Neural cell (in vitro differentiated cells): ENCODE data around the gene ASPRV1. TPM values are rescaled to one million over a fixed set of nuclear protein-coding genes. Genes with fewer than 3 reads are reported as not detected.

Experiments used
- H2AFZ ChIP-seq: fragments of 200-600, 300-800 bp; sonication (generic), shearing (Covaris generic); 2 replicates; pipeline ENCODE4 v1.6.0; 2014; ENCODE audit warnings: low read depth, mild to moderate bottlenecking, antibody characterized with exemption, low read length, moderate library complexity
- H3F3A ChIP-seq: fragments of 200-600 bp; shearing (Covaris generic); 2 replicates; pipeline ENCODE4 v1.6.1; 2016; ENCODE audit warnings: mild to moderate bottlenecking, moderate library complexity, mixed read lengths, antibody characterized with exemption, low read length; ENCODE audit not compliant: insufficient read depth, poor library complexity, severe bottlenecking
- H3K27ac ChIP-seq: fragments of 200-600, 300-800 bp; sonication (generic), shearing (Covaris generic); 2 replicates; pipeline ENCODE4 v1.5.1; 2014; ENCODE audit warnings: mild to moderate bottlenecking, low read length, moderate library complexity
- H3K27me3 ChIP-seq: fragments of 300-800, 200-600 bp; sonication (generic), shearing (Covaris generic); 2 replicates; pipeline ENCODE4 v1.6.0; 2014; ENCODE audit warnings: mild to moderate bottlenecking, low read depth, low read length, moderate library complexity; ENCODE audit not compliant: insufficient read depth
- H3K36me3 ChIP-seq: fragments of 300-800, 200-600 bp; sonication (generic), shearing (Covaris generic); 2 replicates; pipeline ENCODE4 v1.5.1; 2014; ENCODE audit warnings: mild to moderate bottlenecking, antibody characterized with exemption, low read length, moderate library complexity; ENCODE audit not compliant: insufficient read depth
- H3K4me2 ChIP-seq: fragments of 300-800, 200-600 bp; sonication (generic), shearing (Covaris generic); 2 replicates; pipeline ENCODE4 v1.6.0; 2014; ENCODE audit warnings: mild to moderate bottlenecking, low read length
- H3K4me3 ChIP-seq: fragments of 300-800, 200-600 bp; sonication (generic), shearing (Covaris generic); 2 replicates; pipeline ENCODE4 v1.5.1; 2014; ENCODE audit warnings: mild to moderate bottlenecking, low read length, moderate library complexity
- H3K79me2 ChIP-seq: fragments of 200-600 bp; shearing (Covaris generic); replicated peaks from 2 replicates; pipeline ENCODE4 v1.6.0; 2014; ENCODE audit warnings: mild to moderate bottlenecking, low read length, moderate library complexity; ENCODE audit not compliant: insufficient read depth
- H3K9ac ChIP-seq: fragments of 300-800, 200-600 bp; sonication (generic), shearing (Covaris generic); 2 replicates; pipeline ENCODE4 v1.6.1; 2016; ENCODE audit warnings: mild to moderate bottlenecking, low read length, mixed read lengths
- H3K9me2 ChIP-seq: fragments of 200-600 bp; shearing (Covaris generic); 2 replicates; pipeline ENCODE4 v1.6.1; 2016; ENCODE audit warnings: mild to moderate bottlenecking, low read length, mixed read lengths; ENCODE audit not compliant: insufficient read depth
- H3K9me3 ChIP-seq: fragments of 200-600, 300-800 bp; sonication (generic), shearing (Covaris generic); 2 replicates; pipeline ENCODE4 v1.6.1; 2016; ENCODE audit warnings: mild to moderate bottlenecking, mixed run types, low read length, moderate library complexity, mixed read lengths
- H4K20me1 ChIP-seq: fragments of 200-600 bp; shearing (Covaris generic); 2 replicates; pipeline ENCODE4 v1.6.1; 2016; ENCODE audit warnings: mild to moderate bottlenecking, mixed run types; ENCODE audit not compliant: insufficient read depth
- CTCF ChIP-seq: fragments of 450-650 bp; IDR thresholded peaks from 2 replicates; pipeline ENCODE4 v1.5.1; 2014; ENCODE audit warnings: antibody characterized with exemption, mild to moderate bottlenecking, moderate library complexity; ENCODE audit not compliant: poor library complexity, severe bottlenecking
- EP300 ChIP-seq: fragments of 450-650 bp; conservative IDR thresholded peaks from 2 replicates; pipeline ENCODE4 v1.6.1; 2014; ENCODE audit warnings: antibody characterized with exemption, mild to moderate bottlenecking, moderate library complexity; ENCODE audit not compliant: poor library complexity, severe bottlenecking
- EZH2 ChIP-seq: fragments of 200-600, 300-800 bp; shearing (Covaris generic), sonication (generic); IDR thresholded peaks from 2 replicates; pipeline ENCODE4 v1.6.1; 2014; ENCODE audit warnings: antibody characterized with exemption, low read length, borderline replicate concordance, mild to moderate bottlenecking; ENCODE audit not compliant: insufficient read depth, poor library complexity, severe bottlenecking
- MXI1 ChIP-seq: fragments of 450-650 bp; conservative IDR thresholded peaks from 2 replicates; pipeline ENCODE4 v1.6.1; 2014; ENCODE audit warnings: antibody characterized with exemption, mild to moderate bottlenecking; ENCODE audit not compliant: poor library complexity, severe bottlenecking
- POLR2AphosphoS5 ChIP-seq: IDR thresholded peaks from 2 replicates; pipeline ENCODE4 v1.6.1; 2012
- RAD21 ChIP-seq: fragments of 450-650 bp; conservative IDR thresholded peaks from 2 replicates; pipeline ENCODE4 v1.6.1; 2014; ENCODE audit warnings: antibody characterized with exemption, mild to moderate bottlenecking, moderate library complexity
- SMC3 ChIP-seq: fragments of 450-650 bp; conservative IDR thresholded peaks from 2 replicates; pipeline ENCODE4 v1.6.1; 2014; ENCODE audit warnings: antibody characterized with exemption, mild to moderate bottlenecking, moderate library complexity; ENCODE audit not compliant: poor library complexity
- TAF1 ChIP-seq: IDR thresholded peaks from 2 replicates; pipeline ENCODE4 v1.6.1; 2012; ENCODE audit warnings: low read depth
- polyA plus RNA-seq: library from polyadenylated mRNA; depleted of rRNA; stranded (reverse); fragments of >200 nt; gene quantifications from 2 replicates; pipeline ENCODE4 v1.2.3, GENCODE V29; 2014
- TF ChIP-seq, protein P1 (sequence below): IDR thresholded peaks from 2 replicates; pipeline ENCODE4 v1.6.1; 2012; ENCODE audit warnings: borderline replicate concordance

The ASPRV1 gene
- polyA plus RNA-seq, 1 donor from 2014 or later: 6.3 TPM

DNA sequence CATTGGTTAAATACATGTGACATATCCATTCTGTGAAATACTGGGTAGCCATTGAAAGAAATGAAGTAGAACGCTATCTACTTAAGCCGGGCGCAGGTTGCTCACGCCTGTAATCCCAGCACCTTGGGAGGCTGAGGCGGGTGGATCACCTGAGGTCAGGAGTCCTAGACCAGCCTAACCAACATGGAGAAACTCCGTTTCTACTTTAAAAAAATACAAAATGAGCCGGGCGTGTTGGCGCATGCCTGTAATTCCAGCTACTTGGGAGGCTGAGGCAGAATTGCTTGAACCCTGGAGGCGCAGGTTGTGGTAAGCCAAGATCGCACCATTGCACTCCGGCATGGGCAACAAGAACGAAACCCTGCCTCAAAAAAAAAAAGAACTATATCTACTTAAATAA is 45.7 kb upstream of the ASPRV1 start:
- H3K27me3 ChIP-seq: no peaks in the 10 kb centered on the region
- H2AFZ ChIP-seq: no peak overlapping the region
- H3K79me2 ChIP-seq: no peaks in the 10 kb centered on the region
- H3K9me3 ChIP-seq: no peaks in the 10 kb centered on the region
- no peak overlapping the region for H3K9ac ChIP-seq
- no peak overlapping the region for H3K27ac ChIP-seq
- no peaks in the 10 kb centered on the region for H3K36me3 ChIP-seq
- H4K20me1 ChIP-seq: no peaks in the 10 kb centered on the region
- H3K9me2 ChIP-seq: no peaks in the 10 kb centered on the region
- no peak for TF ChIP-seq SMC3
- no peak for TF ChIP-seq EZH2
- TF ChIP-seq RAD21: no peak
- TF ChIP-seq CTCF: no peak
- TF ChIP-seq POLR2AphosphoS5: no peak
- no peaks in the 10 kb centered on the region for H3F3A ChIP-seq
- no peak overlapping the region for H3K4me3 ChIP-seq
- no peak overlapping the region for H3K4me2 ChIP-seq

DNA sequence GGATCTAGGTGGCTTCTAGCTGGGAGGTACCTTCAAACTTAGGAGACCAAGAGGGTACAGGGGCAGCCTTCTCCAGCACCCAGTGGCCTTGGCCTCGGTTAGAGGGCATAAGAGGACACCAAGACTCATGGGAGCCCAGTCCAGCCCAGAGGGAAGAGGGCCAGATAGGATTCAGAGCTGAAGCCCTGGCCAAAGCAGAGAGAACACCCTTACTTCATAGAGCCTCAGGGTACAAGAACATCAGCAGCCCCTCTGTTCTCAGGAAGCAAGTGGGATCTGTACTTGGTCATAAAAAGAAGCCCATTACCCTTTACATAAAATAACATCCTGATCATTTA is 45.0 kb upstream of the ASPRV1 start:
- no peaks in the 10 kb centered on the region for H3K27me3 ChIP-seq
- no peak overlapping the region for H3K4me2 ChIP-seq
- no peaks in the 10 kb centered on the region for H3K9me2 ChIP-seq
- H3K27ac ChIP-seq: no peak overlapping the region
- no peak overlapping the region for H2AFZ ChIP-seq
- TF ChIP-seq, protein P1, sequence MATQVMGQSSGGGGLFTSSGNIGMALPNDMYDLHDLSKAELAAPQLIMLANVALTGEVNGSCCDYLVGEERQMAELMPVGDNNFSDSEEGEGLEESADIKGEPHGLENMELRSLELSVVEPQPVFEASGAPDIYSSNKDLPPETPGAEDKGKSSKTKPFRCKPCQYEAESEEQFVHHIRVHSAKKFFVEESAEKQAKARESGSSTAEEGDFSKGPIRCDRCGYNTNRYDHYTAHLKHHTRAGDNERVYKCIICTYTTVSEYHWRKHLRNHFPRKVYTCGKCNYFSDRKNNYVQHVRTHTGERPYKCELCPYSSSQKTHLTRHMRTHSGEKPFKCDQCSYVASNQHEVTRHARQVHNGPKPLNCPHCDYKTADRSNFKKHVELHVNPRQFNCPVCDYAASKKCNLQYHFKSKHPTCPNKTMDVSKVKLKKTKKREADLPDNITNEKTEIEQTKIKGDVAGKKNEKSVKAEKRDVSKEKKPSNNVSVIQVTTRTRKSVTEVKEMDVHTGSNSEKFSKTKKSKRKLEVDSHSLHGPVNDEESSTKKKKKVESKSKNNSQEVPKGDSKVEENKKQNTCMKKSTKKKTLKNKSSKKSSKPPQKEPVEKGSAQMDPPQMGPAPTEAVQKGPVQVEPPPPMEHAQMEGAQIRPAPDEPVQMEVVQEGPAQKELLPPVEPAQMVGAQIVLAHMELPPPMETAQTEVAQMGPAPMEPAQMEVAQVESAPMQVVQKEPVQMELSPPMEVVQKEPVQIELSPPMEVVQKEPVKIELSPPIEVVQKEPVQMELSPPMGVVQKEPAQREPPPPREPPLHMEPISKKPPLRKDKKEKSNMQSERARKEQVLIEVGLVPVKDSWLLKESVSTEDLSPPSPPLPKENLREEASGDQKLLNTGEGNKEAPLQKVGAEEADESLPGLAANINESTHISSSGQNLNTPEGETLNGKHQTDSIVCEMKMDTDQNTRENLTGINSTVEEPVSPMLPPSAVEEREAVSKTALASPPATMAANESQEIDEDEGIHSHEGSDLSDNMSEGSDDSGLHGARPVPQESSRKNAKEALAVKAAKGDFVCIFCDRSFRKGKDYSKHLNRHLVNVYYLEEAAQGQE: no peak
- TF ChIP-seq CTCF: no peak
- TF ChIP-seq RAD21: no peak
- TF ChIP-seq POLR2AphosphoS5: no peak
- no peak for TF ChIP-seq MXI1
- no peak for TF ChIP-seq EP300
- TF ChIP-seq EZH2: no peak
- TF ChIP-seq TAF1: no peak
- no peak for TF ChIP-seq SMC3
- no peaks in the 10 kb centered on the region for H3F3A ChIP-seq
- no peaks in the 10 kb centered on the region for H3K36me3 ChIP-seq
- H3K79me2 ChIP-seq: no peaks in the 10 kb centered on the region
- no peaks in the 10 kb centered on the region for H3K9me3 ChIP-seq
- no peak overlapping the region for H3K9ac ChIP-seq
- H3K4me3 ChIP-seq: no peak overlapping the region
- no peaks in the 10 kb centered on the region for H4K20me1 ChIP-seq
